MM.1S (cell line): Measurements from ENCODE around the gene GIPC2.
"Not testable (repeated sequence)": the region's sequence is repeated elsewhere in the genome, so short reads cannot be mapped to it uniquely, and the experiment has no call there.

Experiments used
- DNase-seq: peaks from one replicate; pipeline ENCODE4 v3.0.0-alpha.2; 2015
- H2AFZ ChIP-seq: fragments of 300-600 bp; sonication (generic); 2 replicates; pipeline ENCODE4 v1.6.0; 2016; ENCODE audit warnings: antibody characterized with exemption, low read length
- H3F3A ChIP-seq: fragments of 300-600 bp; sonication (generic); 2 replicates; pipeline ENCODE4 v1.6.1; 2016; ENCODE audit warnings: mild to moderate bottlenecking, antibody characterized with exemption, low read length, moderate library complexity, mixed read lengths; ENCODE audit not compliant: insufficient read depth
- H3K27ac ChIP-seq: fragments of 300-600 bp; sonication (generic); 2 replicates; pipeline ENCODE4 v1.5.1; 2016; ENCODE audit warnings: mild to moderate bottlenecking, low read length
- H3K27me3 ChIP-seq: fragments of 300-600 bp; sonication (generic); replicated peaks from 2 replicates; pipeline ENCODE4 v1.6.0; 2016; ENCODE audit warnings: low read length; ENCODE audit not compliant: insufficient read depth
- H3K36me3 ChIP-seq: fragments of 300-600 bp; sonication (generic); replicated peaks from 2 replicates; pipeline ENCODE4 v1.6.1; 2016; ENCODE audit warnings: mild to moderate bottlenecking, low read length, mixed read lengths; ENCODE audit not compliant: insufficient read depth
- H3K4me1 ChIP-seq: fragments of 300-600 bp; sonication (generic); 2 replicates; pipeline ENCODE4 v1.6.1; 2016; ENCODE audit warnings: low read length, mixed read lengths
- H3K4me2 ChIP-seq: fragments of 300-600 bp; sonication (generic); 2 replicates; pipeline ENCODE4 v1.6.0; 2016; ENCODE audit warnings: low read depth, low read length
- H3K4me3 ChIP-seq: fragments of 300-600 bp; sonication (generic); 2 replicates; pipeline ENCODE4 v1.5.1; 2016; ENCODE audit warnings: low read length, mixed read lengths
- H3K79me2 ChIP-seq: fragments of 300-600 bp; sonication (generic); 2 replicates; pipeline ENCODE4 v1.6.1; 2016; ENCODE audit warnings: mixed run types, low read length, mixed read lengths
- H3K9ac ChIP-seq: fragments of 300-600 bp; sonication (generic); 2 replicates; pipeline ENCODE4 v1.6.1; 2016; ENCODE audit warnings: low read length, mixed read lengths
- H3K9me2 ChIP-seq: fragments of 300-600 bp; sonication (generic); replicated peaks from 2 replicates; pipeline ENCODE4 v1.6.1; 2016; ENCODE audit warnings: mild to moderate bottlenecking, low read length, mixed read lengths; ENCODE audit not compliant: insufficient read depth
- H3K9me3 ChIP-seq: fragments of 300-600 bp; sonication (generic); replicated peaks from 2 replicates; pipeline ENCODE4 v1.6.1; 2016; ENCODE audit warnings: mild to moderate bottlenecking, low read length, mixed read lengths; ENCODE audit not compliant: insufficient read depth
- H4K20me1 ChIP-seq: fragments of 300-600 bp; sonication (generic); 2 replicates; pipeline ENCODE4 v1.6.1; 2016; ENCODE audit warnings: mild to moderate bottlenecking, low read length, moderate library complexity, mixed read lengths; ENCODE audit not compliant: insufficient read depth
- CTCF ChIP-seq: fragments of 300-600 bp; sonication (generic); IDR thresholded peaks from 2 replicates; pipeline ENCODE4 v1.5.1; 2016; ENCODE audit warnings: antibody characterized with exemption, low read length, mixed read lengths
- EZH2 ChIP-seq: fragments of 300-600 bp; sonication (generic); optimal IDR thresholded peaks from 2 replicates; pipeline ENCODE3; 2017; ENCODE audit warnings: low read depth, mild to moderate bottlenecking, antibody characterized with exemption, low read length, mixed read lengths
- EZH2phosphoT487 ChIP-seq: fragments of 300-600 bp; sonication (generic); IDR thresholded peaks from 2 replicates; pipeline ENCODE4 v1.6.1; 2018; ENCODE audit warnings: antibody characterized with exemption, low read length

GIPC2 gene

GRCh38 chr1:78102082-78102481 lies 56.3 kb downstream of the GIPC2 start:
- H3K4me2 ChIP-seq, result no peak overlapping the region

GRCh38 chr1:78102916-78103315 lies 57.1 kb downstream of the GIPC2 start:
- no peaks in the 10 kb centered on the region for H3K36me3 ChIP-seq
- H2AFZ ChIP-seq, result no peak overlapping the region
- DNase-seq, result no peak
- no peaks in the 10 kb centered on the region for H3K9me2 ChIP-seq
- H4K20me1 ChIP-seq, result no peaks in the 10 kb centered on the region
- H3K27me3 ChIP-seq, result no peaks in the 10 kb centered on the region
- H3K4me3 ChIP-seq, result no peak overlapping the region
- H3K4me2 ChIP-seq, result no peak overlapping the region
- TF ChIP-seq EZH2phosphoT487, result no peak
- no peak for TF ChIP-seq CTCF
- no peak for TF ChIP-seq EZH2
- H3K4me1 ChIP-seq, result no peaks in the 10 kb centered on the region
- no peaks in the 10 kb centered on the region for H3K79me2 ChIP-seq
- no peak overlapping the region for H3K27ac ChIP-seq
- no peaks in the 10 kb centered on the region for H3F3A ChIP-seq
- H3K9me3 ChIP-seq, result no peaks in the 10 kb centered on the region
- H3K9ac ChIP-seq, result no peak overlapping the region

More at GRCh38 chr1:78102082-78102481, 56.3 kb downstream of the GIPC2 start:
- Histone ChIP-seq H3K27me3 (no peaks in the 10 kb centered on the region), H3K9me3 (no peaks in the 10 kb centered on the region), H3K4me1 (no peaks in the 10 kb centered on the region), H3K36me3 (no peaks in the 10 kb centered on the region), H2AFZ (no peak overlapping the region), H3F3A (no peaks in the 10 kb centered on the region), H3K9ac (no peak overlapping the region), H3K4me3 (no peak overlapping the region), H3K27ac (no peak overlapping the region), H4K20me1 (no peaks in the 10 kb centered on the region), H3K9me2 (no peaks in the 10 kb centered on the region), H3K79me2 (no peaks in the 10 kb centered on the region)
- no peak for DNase-seq
- TF ChIP-seq CTCF (no peak), EZH2phosphoT487 (no peak), EZH2 (no peak)

GRCh38 chr1:78104322-78104721 lies 58.6 kb downstream of the GIPC2 start:
- H3K9me2 ChIP-seq, result no peaks in the 10 kb centered on the region
- no peaks in the 10 kb centered on the region for H3K27me3 ChIP-seq
- H3K27ac ChIP-seq, result no peak overlapping the region
- H3K79me2 ChIP-seq, result no peaks in the 10 kb centered on the region
- no peaks in the 10 kb centered on the region for H3K9me3 ChIP-seq
- DNase-seq, result no peak
- H3K4me3 ChIP-seq, result no peak overlapping the region
- no peak overlapping the region for H2AFZ ChIP-seq
- no peak overlapping the region for H3K9ac ChIP-seq
- H3F3A ChIP-seq, result no peaks in the 10 kb centered on the region
- TF ChIP-seq CTCF (no peak), EZH2 (no peak), EZH2phosphoT487 (no peak)
- H3K4me2 ChIP-seq, result no peak overlapping the region
- H3K4me1 ChIP-seq, result no peaks in the 10 kb centered on the region
- no peaks in the 10 kb centered on the region for H3K36me3 ChIP-seq
- H4K20me1 ChIP-seq, result no peaks in the 10 kb centered on the region

GRCh38 chr1:78109659-78110058 lies 63.9 kb downstream of the GIPC2 start:
- H3K27me3 ChIP-seq, H4K20me1 ChIP-seq, H3K4me3 ChIP-seq: not testable (repeated sequence)

More at GRCh38 chr1:78109659-78110058, 63.9 kb downstream of the GIPC2 start:
- not testable (repeated sequence) for H3F3A ChIP-seq, H3K9ac ChIP-seq, H2AFZ ChIP-seq, H3K27ac ChIP-seq, H3K79me2 ChIP-seq, H3K9me3 ChIP-seq, H3K9me2 ChIP-seq, H3K36me3 ChIP-seq, DNase-seq, H3K4me1 ChIP-seq, H3K4me2 ChIP-seq
